Measurements from ENCODE around the gene USP47. TPM values are rescaled to one million over a fixed set of nuclear protein-coding genes. Genes with fewer than 3 reads are reported as not detected.

USP47 gene
- total and polyA plus RNA-seq, 2 experiments from 2014 or later = 16.3 to 36.7 TPM

- Mint-ChIP-seq H3K27ac (no peak overlapping the region), H3K36me3 (ENCODE audit: low read depth) (peaks cover under 1% of the 10 kb centered on the region; the same call in 1 of the 3 replicates), H3K4me3 (no peak overlapping the region; the same call in 2 of the 3 replicates), H3K4me1 (peaks cover 13% of the 10 kb centered on the region), H3K9me3 (no peaks in the 10 kb centered on the region; the same call in 2 of the 3 replicates), H3K27me3 (ENCODE audit: insufficient read depth, low read depth, poor library complexity) (peaks cover 19% of the 10 kb centered on the region)
- Histone ChIP-seq H3K27me3 (ENCODE audit: insufficient read depth) (peaks cover 21% of the 10 kb centered on the region), H4K20me1 (replicated peaks; ENCODE audit: insufficient read depth) (peaks cover 12% of the 10 kb centered on the region), H3K4me1 (ENCODE audit: insufficient read depth) (peaks cover 13% of the 10 kb centered on the region; the same call in 1 of the 2 replicates), H3K79me2 (replicated peaks; ENCODE audit: insufficient read depth) (peaks cover 3% of the 10 kb centered on the region; the same call in 1 of the 2 replicates), H2AFZ (no peak overlapping the region), H3K4me2 (no peak overlapping the region), H3K9me2 (ENCODE audit: insufficient read depth) (no peaks in the 10 kb centered on the region), H3K4me3 (no peak overlapping the region), H3K27ac (ENCODE audit: low read depth) (no peak overlapping the region), H3K36me3 (ENCODE audit: insufficient read depth) (peaks cover under 1% of the 10 kb centered on the region; the same call in 1 of the 2 replicates), H3F3A (replicated peaks; ENCODE audit: low read depth) (no peaks in the 10 kb centered on the region)
- ATAC-seq (no peak), DNase-seq (ENCODE audit: low spot score) (no peak)
- TF ChIP-seq CTCF (conservative IDR thresholded peaks at IDR 0.05; ENCODE audit: low read depth in 2 of 2) (no peak), JUNB (IDR thresholded peaks at IDR 0.05; ENCODE audit: unreplicated experiment) (no peak), STAT1 (IDR thresholded peaks at IDR 0.05; ENCODE audit: unreplicated experiment) (no peak), ZNF331 (CRISPR knock-in tag; IDR thresholded peaks at IDR 0.05; ENCODE audit: low read depth) (no peak), NANOG (IDR thresholded peaks at IDR 0.05; ENCODE audit: borderline replicate concordance) (no peak), ZNF114 (CRISPR knock-in tag; IDR thresholded peaks at IDR 0.05) (no peak)
Observed at GRCh38 chr11:12006552-12007229, 164.9 kb downstream of the USP47 start.

GRCh38 chr11:12007230-12007593 lies 165.4 kb downstream of the USP47 start:
- H2AFZ ChIP-seq = no peak overlapping the region
- H3K4me1 ChIP-seq (ENCODE audit: insufficient read depth) = peaks cover 13% of the 10 kb centered on the region; the same call in 1 of the 2 replicates
- no peak overlapping the region for H3K27ac Mint-ChIP-seq
- peaks cover 3% of the 10 kb centered on the region; the same call in 1 of the 2 replicates for H3K79me2 ChIP-seq (replicated peaks; ENCODE audit: insufficient read depth)
- H3K4me2 ChIP-seq = peak overlapping the region; percentile 94
- peaks cover 13% of the 10 kb centered on the region for H3K4me1 Mint-ChIP-seq
- DNase-seq (ENCODE audit: low spot score) = peak; percentile 17
- TF ChIP-seq ZNF331 (CRISPR knock-in tag; IDR thresholded peaks at IDR 0.05; ENCODE audit: low read depth) (no peak), REST (IDR thresholded peaks at IDR 0.05; ENCODE audit: unreplicated experiment) (peak; percentile 73), STAT1 (IDR thresholded peaks at IDR 0.05; ENCODE audit: unreplicated experiment) (no peak), CTCF (conservative IDR thresholded peaks at IDR 0.05; ENCODE audit: low read depth in 2 of 2) (no peak)
- H3K9me2 ChIP-seq (ENCODE audit: insufficient read depth) = no peaks in the 10 kb centered on the region
- H4K20me1 ChIP-seq (replicated peaks; ENCODE audit: insufficient read depth) = peaks cover 12% of the 10 kb centered on the region
- no peaks in the 10 kb centered on the region; the same call in 2 of the 3 replicates for H3K9me3 Mint-ChIP-seq
- H3F3A ChIP-seq (replicated peaks; ENCODE audit: low read depth) = no peaks in the 10 kb centered on the region
- H3K4me3 ChIP-seq = peak overlapping the region; percentile 87; the same call in 1 of the 2 replicates
- H3K36me3 ChIP-seq (ENCODE audit: insufficient read depth) = no peaks in the 10 kb centered on the region
- H3K27me3 Mint-ChIP-seq (ENCODE audit: insufficient read depth, low read depth, poor library complexity) = peaks cover 19% of the 10 kb centered on the region
- peak overlapping the region; percentile 82 for H3K4me3 Mint-ChIP-seq
- ATAC-seq = peak; percentile 13
- H3K27ac ChIP-seq (ENCODE audit: low read depth) = no peak overlapping the region
- H3K27me3 ChIP-seq (ENCODE audit: insufficient read depth) = peaks cover 21% of the 10 kb centered on the region
- no peaks in the 10 kb centered on the region for H3K36me3 Mint-ChIP-seq (ENCODE audit: low read depth)
